ENCODE results near the gene DNAJC5. TPM values are rescaled to one million over a fixed set of nuclear protein-coding genes. Genes with fewer than 3 reads are reported as not detected.
"Not testable (repeated sequence)": the region's sequence is repeated elsewhere in the genome, so short reads cannot be mapped to it uniquely, and the experiment has no call there.

Gene DNAJC5
- total and polyA plus RNA-seq, 9 of the 15 experiments (the other 6 are each of a cell fraction or from before 2014, with no cell fraction given) = 0.95 to 42.8 (median 23.4) TPM

DNA sequence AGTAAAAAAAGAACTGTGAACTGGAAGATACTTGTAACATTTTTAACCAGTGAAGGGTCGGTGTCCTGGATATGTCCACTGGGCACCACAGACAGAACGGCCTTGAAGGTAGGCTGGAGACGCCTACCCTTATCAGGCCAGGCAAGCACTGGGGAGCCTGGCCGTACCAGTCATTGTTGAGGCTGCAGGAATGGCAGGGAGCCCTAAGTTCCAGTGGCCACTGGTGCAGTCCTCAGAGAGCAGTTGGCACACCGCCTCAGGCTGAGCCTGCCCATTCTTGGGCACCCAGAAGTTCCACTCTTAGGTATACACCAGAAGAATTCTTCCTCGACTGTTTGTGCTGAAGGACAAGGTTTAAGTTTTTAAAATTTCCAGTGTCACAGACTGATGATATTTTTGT is 20.5 kb downstream of the DNAJC5 start (continued):
- TF ChIP-seq, protein P1, sequence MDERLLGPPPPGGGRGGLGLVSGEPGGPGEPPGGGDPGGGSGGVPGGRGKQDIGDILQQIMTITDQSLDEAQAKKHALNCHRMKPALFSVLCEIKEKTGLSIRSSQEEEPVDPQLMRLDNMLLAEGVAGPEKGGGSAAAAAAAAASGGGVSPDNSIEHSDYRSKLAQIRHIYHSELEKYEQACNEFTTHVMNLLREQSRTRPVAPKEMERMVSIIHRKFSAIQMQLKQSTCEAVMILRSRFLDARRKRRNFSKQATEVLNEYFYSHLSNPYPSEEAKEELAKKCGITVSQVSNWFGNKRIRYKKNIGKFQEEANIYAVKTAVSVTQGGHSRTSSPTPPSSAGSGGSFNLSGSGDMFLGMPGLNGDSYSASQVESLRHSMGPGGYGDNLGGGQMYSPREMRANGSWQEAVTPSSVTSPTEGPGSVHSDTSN (CRISPR knock-in tag; IDR thresholded peaks at IDR 0.05; ENCODE audit: low read depth) = no peak
- TF ChIP-seq, protein P1 (tag; conservative IDR thresholded peaks at IDR 0.05; ENCODE audit: low read depth) = no peak

DNA sequence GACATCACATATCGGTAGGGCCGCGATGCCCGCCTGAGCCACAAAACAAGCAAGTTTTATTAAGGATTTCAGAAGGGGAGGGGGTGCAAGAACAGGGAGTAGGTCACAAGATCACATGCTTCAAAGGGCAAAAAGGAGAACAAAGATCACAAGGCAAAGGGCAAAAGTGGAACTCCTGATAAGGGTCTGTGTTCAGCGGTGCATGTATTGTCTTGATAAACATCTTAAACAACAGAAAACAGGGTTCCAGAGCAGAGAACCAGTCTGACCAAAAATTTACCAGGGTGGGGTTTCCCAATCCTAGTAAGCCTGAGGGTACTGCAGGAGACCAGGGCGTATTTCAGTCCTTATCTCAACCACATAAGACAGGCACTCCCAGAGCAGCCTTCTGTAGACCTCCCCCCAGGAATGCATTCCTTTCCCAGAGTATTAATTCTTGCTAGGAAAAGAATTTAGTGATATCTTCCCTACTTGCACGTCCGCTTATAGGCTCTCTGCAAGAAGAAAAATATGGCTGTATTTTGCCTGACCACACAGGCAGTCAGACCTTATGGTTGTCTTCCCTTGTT is 21.5 kb downstream of the DNAJC5 start:
- Histone ChIP-seq H3K79me2 (ENCODE audit: control insufficient read depth, insufficient read depth, low read length) (peaks cover 68% of the 10 kb centered on the region), H3K36me3 (ENCODE audit: control insufficient read depth, insufficient read depth, low read length) (peaks cover 36% of the 10 kb centered on the region; the same call in 2 of the 3 replicates)
- H4K20me1 ChIP-seq (replicated peaks; ENCODE audit: control insufficient read depth, insufficient read depth, low read length); H3K9me3 ChIP-seq (replicated peaks; ENCODE audit: control insufficient read depth, insufficient read depth, low read depth, low read length); FAIRE-seq; CTCF ChIA-PET (ENCODE audit: low intra/inter-chr PET ratio); DNase-seq (ENCODE audit: extremely low read depth in 1 of 4, low spot score in 3 of 4); H3K4me2 ChIP-seq (ENCODE audit: insufficient read depth, low read length); H3K9me1 ChIP-seq (ENCODE audit: control insufficient read depth, insufficient read depth, low read length); H3K4me1 ChIP-seq (replicated peaks in 1 of 2; ENCODE audit: control insufficient read depth in 2 of 2, insufficient read depth in 2 of 2, low read length in 2 of 2); H3K27ac ChIP-seq (ENCODE audit: extremely low read depth, low read depth, low read length); H3K9ac ChIP-seq (ENCODE audit: insufficient read depth in 1 of 2, low read depth in 2 of 2, low read length in 2 of 2); H3K27me3 ChIP-seq (ENCODE audit: control insufficient read depth in 2 of 2, insufficient read depth in 2 of 2, low read length in 2 of 2); ATAC-seq; in situ Hi-C loops (cut with MboI); POLR2A ChIA-PET; intact Hi-C loops (cut with micrococcal nuclease); H2AFZ ChIP-seq (ENCODE audit: low read depth, low read length); H3K4me3 ChIP-seq; TF ChIP-seq NR2C1 (tag; IDR thresholded peaks at IDR 0.05): not testable (repeated sequence)
- BruUV-seq (replicated peaks) = TSS peak; percentile 20
- WGBS (ENCODE audit: insufficient coverage, low coverage, missing lambda C conversion rate) = 90% methylated on average over 8 of the region's 8 CpGs
- TF ChIP-seq CBX3 (IDR thresholded peaks at IDR 0.05; ENCODE audit: borderline replicate concordance in 1 of 2, low read length in 2 of 2) (peak in 1 of 2 experiments; percentile 72; a peak in 2 of 3 replicates), TRIM24 (IDR thresholded peaks at IDR 0.05) (peak; percentile 26 to 69; a peak in 2 of 4 replicates), SOX6 (IDR thresholded peaks at IDR 0.05) (peak; percentile 29; the same call in 1 of the 2 replicates), ESRRA (IDR thresholded peaks at IDR 0.05; ENCODE audit: borderline replicate concordance, low read depth) (peak; percentile 65), TEAD1 (CRISPR knock-in tag; IDR thresholded peaks at IDR 0.05) (0 out of 4 replicates have a peak, but pooled peaks of 1 of the 2 experiments have one; percentile 28), NR2C1 (IDR thresholded peaks at IDR 0.05) (0 out of 2 replicates have a peak, but pooled peaks have one; percentile 17), ZNF445 (CRISPR knock-in tag; IDR thresholded peaks at IDR 0.05; ENCODE audit: low read depth) (peak; percentile 98), TRIM28 (IDR thresholded peaks at IDR 0.05) (peak; percentile 90; the same call in 1 of the 2 replicates), CBX5 (IDR thresholded peaks at IDR 0.05; ENCODE audit: borderline replicate concordance, low read depth) (peak; percentile 74; the same call in 1 of the 2 replicates)
- TF ChIP-seq, protein P2, sequence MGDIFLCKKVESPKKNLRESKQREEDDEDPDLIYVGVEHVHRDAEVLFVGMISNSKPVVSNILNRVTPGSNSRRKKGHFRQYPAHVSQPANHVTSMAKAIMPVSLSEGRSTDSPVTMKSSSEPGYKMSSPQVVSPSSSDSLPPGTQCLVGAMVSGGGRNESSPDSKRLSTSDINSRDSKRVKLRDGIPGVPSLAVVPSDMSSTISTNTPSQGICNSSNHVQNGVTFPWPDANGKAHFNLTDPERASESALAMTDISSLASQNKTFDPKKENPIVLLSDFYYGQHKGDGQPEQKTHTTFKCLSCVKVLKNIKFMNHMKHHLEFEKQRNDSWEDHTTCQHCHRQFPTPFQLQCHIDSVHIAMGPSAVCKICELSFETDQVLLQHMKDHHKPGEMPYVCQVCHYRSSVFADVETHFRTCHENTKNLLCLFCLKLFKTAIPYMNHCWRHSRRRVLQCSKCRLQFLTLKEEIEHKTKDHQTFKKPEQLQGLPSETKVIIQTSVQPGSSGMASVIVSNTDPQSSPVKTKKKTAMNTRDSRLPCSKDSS (IDR thresholded peaks at IDR 0.05; ENCODE audit: low read depth, partially characterized antibody) = peak; percentile 88
